Putamen (tissue), 1 donor: Measurements from ENCODE around the gene TDP1.
A peak's percentile ranks its signal among the peaks of the same experiment; 100 is the strongest.
"Not testable (repeated sequence)": the region's sequence is repeated elsewhere in the genome, so short reads cannot be mapped to it uniquely, and the experiment has no call there.

Experiments used
- DNase-seq: peaks from one replicate; pipeline ENCODE4 v3.0.0-alpha.2; 2016; ENCODE audit warnings: low spot score

TDP1 gene

GRCh38 chr14:89990218-89990617 is 34.5 kb downstream of the TDP1 start:
- DNase-seq: no peak

GRCh38 chr14:89990623-89991275 is 35.0 kb downstream of the TDP1 start:
- DNase-seq: no peak

DNA sequence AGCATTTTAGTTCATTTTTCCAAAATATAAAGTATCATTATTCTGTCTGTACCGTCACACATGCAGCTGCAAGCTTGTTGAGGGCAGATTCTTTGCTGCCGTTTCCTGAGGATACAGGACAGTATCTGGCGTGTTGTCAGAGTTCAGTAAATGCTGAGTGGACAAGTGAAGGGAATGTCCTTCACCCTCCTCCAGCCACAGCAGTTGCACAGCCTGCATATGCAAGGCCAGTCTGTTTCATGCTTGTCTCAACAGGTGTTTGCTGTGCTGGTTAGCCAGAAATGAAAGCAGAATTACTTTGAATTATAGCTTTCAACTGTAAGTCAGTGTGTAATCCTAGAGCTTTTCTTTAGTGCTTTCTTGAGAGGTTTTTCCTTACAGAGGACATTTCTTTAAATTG is 36.5 kb downstream of the TDP1 start:
- no peak for DNase-seq

- DNase-seq: no peak
These were observed 41.2 kb downstream of the TDP1 start for GRCh38 chr14:89996963-89997362.

GRCh38 chr14:90000935-90001334 is 45.2 kb downstream of the TDP1 start:
- no peak for DNase-seq

DNA sequence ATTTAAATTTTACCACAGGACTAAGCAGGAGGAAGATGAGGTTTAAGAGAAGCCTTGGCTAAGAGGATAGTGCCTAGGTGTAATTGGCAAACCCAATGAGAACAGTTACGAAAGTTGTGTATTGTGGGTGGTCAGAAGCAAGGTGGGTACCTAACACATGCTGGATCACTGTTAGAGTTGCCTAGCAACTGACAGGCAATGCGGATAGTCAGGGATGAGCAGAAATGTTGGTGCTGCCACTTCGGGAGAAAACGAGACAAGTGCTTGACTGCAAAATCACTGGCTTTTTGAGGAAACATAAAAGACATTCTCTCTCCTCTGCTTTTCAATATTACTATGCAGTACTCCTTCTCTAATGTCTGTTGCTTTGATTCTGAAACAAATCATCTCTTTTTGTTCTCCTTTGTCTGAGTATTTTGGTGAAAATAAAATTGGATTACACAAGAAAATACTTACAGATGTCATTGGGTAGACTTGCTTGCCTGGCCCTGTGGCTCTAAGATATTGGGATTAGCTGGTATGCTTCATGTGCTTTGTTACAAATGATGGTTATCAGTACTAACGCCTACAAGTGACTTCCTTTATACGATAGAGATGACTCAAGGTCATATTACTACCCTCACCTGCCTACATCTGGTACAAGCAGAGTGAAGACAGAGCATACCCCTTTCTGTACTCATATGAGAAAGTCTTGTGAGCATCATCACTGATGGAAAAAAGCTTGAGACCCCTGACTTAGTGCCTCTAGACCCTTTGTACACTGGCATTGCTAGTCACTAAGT is 48.0 kb downstream of the TDP1 start:
- DNase-seq: peak; percentile 5

DNA sequence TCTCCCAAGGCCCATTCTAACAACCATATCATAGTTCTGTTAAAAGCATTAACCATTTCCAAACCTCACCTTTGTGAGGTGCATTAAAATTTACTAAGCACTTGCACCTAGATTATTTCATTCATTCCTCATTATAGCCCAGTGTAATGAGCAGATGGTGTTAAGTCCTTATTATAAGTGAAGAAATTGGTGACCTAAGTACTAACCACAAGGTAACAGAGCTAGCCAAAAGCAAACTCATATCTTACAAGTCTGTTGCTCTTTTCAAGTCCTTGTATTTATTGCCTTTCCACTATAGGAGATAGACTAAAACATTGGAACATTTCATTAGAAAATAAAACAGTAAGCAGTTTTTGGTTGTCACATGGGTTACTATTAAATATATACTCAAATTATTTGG is 49.7 kb downstream of the TDP1 start:
- no peak for DNase-seq

- DNase-seq: no peak
These were observed 50.3 kb downstream of the TDP1 start for GRCh38 chr14:90005939-90006530.

DNA sequence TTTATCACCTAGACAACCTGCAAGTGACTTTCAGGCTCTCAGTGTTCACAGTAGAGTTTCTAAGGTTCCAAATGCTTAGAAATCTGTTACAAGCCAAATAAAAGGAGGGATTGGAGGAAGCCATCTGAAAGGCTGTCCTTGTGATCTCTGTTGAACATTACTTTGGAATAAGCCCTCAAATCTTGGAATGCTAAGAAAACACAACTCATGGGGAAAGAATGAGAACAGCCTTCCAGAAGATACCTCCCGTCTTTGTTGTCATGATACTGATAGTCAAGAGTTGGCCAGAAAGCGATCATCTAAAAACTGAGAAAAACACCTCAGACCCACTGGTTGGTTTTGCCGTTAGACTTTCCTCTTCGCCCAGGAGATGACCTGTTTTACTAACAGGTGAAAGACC is 61.6 kb downstream of the TDP1 start:
- no peak for DNase-seq

DNA sequence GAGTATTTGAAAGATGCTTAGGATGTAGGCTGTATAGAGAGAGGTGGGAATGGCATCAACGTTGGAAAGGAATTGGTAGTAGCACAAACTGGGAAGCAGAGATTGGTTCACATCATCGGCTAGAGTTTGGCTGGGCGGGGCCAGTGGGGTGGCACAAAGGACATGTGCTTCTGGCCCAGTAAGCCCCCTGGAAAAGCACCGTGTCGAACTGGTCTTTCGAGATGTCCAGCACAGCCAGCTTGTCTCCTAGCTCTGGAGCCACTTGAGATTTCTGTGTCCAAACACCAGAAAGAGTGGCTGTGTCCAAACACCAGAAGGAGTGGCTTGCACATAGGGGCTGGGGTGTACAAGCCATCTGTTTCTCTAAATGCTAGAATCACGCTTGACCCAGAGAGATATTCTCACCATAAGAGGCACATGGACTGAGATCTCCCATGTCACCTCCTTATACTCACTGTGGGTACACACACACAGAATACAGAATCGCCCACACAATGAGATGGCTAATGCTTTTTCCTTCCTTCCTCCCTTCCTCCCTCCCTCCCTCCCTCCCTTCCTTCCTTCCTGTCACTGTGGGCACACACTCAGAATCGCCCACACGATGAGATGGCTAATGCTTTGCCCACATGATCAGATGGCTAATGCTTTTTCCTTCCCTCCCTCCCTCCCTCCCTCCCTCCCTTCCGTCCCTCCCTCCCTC is 64.2 kb downstream of the TDP1 start:
- peak; percentile 55 for DNase-seq

DNA sequence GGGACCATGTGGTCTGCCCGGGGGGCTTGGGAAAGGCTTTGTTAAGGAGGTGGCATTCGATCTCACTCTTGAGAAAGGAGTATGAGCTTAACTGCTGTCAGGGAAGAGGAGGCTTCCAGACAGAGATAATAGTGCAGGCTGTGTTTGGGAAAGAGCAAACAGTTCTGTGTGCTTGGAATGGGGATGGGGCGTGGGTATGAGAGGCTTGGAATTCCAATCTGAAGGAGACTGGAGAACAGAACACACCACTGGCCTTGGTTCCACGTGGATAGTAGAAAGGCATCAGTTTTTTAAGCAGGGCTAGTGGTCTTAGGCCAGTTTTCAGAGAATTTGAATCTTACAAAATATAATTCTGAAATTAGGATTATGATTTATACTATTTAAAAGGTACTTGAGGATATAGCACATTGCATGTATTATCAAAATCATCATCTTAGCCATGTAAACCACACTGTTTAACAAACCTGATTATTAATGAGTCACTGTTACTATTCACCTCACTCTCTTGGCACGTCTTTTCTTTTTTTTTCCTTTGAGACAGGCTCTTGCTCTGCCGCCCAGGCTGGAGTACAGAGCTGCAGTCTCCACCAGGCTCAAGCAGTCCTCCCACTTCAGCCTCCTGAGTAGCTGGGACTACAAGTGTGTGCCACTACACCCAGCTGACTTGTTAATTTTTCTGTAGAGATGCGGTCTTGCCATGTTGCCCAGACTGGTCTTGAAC is 67.6 kb downstream of the TDP1 start:
- DNase-seq: no peak

- no peak for DNase-seq
These were observed 69.2 kb downstream of the TDP1 start for GRCh38 chr14:90024910-90025309.

DNA sequence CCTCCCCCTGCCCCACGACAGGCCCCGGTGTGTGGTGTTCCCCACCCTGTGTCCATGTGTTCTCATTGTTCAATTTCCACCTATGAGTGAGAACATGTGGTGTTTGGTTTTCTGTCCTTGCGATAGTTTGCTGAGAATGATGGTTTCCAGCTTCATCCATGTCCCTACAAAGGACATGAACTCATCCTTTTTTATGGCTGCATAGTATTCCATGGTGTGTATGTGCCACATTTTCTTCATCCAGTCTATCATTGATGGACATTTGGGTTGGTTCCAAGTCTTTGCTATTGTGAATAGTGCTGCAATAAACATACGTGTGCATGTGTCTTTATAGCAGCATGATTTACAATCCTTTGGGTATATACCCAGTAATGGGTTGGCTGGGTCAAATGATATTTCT is 70.9 kb downstream of the TDP1 start:
- DNase-seq: not testable (repeated sequence)

GRCh38 chr14:90027842-90028241 is 72.1 kb downstream of the TDP1 start:
- DNase-seq: no peak

DNA sequence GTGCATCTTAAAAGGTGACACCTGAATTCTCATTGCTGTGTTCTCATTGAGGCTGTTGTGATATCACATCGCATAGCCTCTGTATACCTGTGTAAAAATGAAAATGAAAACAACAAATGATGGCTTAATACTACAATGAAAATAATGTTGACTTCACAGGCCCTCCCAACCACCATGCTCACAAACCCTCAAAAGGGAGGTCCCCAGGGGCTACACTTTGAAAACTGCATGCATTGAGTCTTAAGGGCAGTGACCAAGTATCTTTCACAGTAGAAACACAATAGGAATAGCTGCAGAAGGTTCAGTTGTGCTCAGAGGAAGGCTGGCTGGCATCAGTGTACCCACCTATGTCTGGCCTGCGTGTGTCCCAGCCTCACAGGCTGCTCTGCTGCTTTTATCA is 78.4 kb downstream of the TDP1 start:
- DNase-seq: no peak

DNA sequence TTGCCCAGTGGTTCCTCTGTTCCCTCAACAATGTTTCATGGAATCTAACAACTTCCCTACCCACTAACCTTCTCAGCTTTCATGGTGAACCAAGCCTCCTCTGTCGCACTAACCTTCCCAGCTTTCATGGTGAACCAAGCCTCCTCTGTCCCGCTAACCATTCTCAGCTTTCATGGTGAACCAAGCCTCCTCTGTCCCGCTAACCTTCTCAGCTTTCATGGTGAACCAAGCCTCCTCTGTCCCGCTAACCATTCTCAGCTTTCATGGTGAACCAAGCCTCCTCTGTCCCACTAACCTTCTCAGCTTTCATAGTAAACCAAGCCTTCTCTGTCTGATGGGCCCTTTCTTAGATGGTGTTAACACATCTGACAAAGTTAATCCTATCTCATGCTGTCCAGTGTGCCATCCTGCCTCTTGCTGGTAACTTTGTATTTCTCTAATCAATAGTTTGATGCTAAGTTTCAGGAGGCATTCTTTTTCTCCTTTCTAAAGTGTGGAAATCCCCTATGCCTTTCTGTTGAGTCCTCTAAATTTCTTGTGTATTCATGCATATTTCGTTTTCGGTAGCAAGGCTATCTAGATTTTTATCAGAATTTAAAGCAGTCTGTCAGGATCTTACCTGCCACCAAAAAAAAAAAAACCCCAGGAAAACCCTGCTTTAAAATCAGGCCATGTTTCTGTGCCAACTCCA is 79.3 kb downstream of the TDP1 start:
- DNase-seq: no peak

DNA sequence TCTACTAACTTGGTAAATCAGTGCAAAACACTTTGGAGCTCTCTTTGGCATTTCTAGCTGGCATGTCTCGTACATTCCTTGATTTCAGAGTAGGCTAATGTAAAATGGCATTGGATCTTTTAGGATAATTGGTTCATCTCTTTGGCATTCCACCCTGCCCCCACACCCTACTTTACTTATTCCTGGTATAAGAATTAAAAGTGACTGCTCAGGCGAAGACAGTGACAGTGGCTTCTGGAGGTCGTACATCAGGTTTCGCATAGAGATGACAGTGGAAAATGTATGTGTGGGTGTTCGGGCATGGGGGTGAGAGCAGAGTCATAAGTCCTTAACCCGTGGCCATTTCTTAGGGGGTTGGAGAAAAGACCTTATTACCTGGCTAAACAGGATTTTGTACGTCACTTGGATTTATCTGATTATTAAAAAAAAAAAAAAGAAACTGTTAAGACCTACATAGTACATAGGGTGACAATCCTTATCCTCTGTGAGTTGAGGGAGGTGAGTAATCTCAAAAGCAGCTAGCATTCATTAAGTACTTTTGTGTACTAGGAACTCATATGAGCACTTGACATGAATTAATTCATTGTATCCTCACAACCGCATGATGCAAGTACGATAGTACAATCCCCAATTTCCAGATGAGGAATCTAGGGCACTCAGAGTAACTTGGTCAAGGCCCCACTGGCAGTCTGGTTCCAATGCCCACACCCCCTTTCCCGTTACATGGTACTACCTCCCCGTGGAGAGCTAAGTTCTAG is 83.7 kb downstream of the TDP1 start:
- DNase-seq: peak; percentile 23

DNA sequence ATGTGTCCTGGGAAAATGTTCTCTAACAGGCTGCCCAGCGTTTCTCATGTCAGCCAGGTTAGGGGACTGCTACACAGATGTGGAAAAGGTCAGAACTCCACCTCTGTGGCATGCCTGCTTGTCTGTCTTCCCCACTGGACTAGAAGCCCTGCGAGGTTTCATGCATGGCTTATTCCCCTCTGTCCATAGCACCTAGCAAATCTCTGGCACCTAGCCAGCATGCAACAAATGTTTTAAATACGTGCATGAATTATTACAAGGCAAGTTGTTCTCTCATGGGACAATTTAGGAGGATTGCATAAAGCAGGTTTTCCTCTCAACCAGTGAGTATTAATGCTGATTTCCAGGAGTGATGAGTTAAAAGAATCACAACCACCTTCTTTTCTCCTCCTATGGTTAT is 84.7 kb downstream of the TDP1 start:
- no peak for DNase-seq

- no peak for DNase-seq
These were observed 86.9 kb downstream of the TDP1 start for GRCh38 chr14:90042496-90043252.

DNA sequence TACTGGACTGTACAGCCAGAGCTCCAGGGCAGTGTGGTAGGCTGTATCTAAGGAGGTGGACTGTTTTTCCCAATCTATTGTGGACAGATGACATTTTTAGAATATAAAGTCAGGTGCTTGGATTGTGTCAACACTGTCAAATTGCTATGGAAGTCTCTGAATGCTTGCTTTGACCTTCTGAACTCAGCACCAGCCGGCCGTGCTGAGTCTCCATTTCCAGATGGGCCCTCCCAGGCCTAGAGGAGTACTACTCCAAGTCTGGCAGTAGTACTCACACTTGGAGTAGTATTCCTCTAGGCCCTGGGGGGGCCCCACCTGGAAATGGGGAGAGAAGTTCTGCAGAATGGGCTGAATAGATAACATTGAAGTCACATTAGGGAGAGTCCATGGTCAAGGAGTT is 89.9 kb downstream of the TDP1 start:
- no peak for DNase-seq
